ENCODE measurements around the gene SYAP1.

SYAP1 gene

DNA sequence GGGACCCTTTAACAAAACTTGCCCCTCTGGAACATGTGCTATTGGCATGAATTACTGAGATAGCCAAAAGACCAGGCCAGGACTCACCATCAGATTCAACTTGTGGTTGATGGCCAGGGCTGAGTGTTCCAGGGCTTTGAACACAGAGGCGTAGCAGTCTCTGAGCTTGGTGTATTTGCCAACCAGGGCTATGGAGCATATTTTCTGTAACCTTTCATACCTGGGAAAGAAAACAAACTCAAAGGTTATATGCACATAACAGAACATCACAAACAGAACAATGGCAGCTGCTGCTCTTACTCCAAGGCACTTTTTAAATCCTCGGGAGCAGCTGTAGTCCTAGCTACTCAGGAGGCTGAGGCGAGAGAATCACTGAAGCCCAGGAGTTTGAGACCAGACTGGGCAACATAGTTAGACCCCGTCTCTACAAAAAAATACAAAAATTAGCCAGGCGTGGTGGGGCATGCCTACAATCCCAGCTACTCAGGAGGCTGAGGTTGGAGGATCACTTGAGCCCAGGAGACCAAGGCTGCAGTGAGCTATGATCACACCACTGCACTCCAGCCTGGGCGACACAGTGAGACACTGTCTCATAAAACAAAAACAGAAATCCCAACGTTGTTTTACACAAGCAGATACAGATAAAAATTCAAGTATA lies 36.3 kb upstream of the SYAP1 start:
- Histone ChIP-seq H3K27me3 (ENCODE audit: insufficient read depth, poor library complexity, severe bottlenecking) (no peaks in the 10 kb centered on the region), H3K27ac (replicated peaks) (no peak overlapping the region), H3K4me3 (replicated peaks; ENCODE audit: insufficient read depth, low read length) (no peak overlapping the region)
- no peak for DNase-seq (ENCODE audit: low read depth in 1 of 2, low spot score in 1 of 2)
- TF ChIP-seq, protein P1, sequence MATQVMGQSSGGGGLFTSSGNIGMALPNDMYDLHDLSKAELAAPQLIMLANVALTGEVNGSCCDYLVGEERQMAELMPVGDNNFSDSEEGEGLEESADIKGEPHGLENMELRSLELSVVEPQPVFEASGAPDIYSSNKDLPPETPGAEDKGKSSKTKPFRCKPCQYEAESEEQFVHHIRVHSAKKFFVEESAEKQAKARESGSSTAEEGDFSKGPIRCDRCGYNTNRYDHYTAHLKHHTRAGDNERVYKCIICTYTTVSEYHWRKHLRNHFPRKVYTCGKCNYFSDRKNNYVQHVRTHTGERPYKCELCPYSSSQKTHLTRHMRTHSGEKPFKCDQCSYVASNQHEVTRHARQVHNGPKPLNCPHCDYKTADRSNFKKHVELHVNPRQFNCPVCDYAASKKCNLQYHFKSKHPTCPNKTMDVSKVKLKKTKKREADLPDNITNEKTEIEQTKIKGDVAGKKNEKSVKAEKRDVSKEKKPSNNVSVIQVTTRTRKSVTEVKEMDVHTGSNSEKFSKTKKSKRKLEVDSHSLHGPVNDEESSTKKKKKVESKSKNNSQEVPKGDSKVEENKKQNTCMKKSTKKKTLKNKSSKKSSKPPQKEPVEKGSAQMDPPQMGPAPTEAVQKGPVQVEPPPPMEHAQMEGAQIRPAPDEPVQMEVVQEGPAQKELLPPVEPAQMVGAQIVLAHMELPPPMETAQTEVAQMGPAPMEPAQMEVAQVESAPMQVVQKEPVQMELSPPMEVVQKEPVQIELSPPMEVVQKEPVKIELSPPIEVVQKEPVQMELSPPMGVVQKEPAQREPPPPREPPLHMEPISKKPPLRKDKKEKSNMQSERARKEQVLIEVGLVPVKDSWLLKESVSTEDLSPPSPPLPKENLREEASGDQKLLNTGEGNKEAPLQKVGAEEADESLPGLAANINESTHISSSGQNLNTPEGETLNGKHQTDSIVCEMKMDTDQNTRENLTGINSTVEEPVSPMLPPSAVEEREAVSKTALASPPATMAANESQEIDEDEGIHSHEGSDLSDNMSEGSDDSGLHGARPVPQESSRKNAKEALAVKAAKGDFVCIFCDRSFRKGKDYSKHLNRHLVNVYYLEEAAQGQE (IDR thresholded peaks at IDR 0.05; ENCODE audit: insufficient replicate concordance, low read depth), result no peak
- TF ChIP-seq GABPA (IDR thresholded peaks at IDR 0.05; ENCODE audit: low read depth) (no peak), POLR2AphosphoS5 (IDR thresholded peaks at IDR 0.05; ENCODE audit: low read depth) (no peak), SPI1 (IDR thresholded peaks at IDR 0.05; ENCODE audit: borderline replicate concordance, low read depth) (no peak)
- TF ChIP-seq, protein P2, sequence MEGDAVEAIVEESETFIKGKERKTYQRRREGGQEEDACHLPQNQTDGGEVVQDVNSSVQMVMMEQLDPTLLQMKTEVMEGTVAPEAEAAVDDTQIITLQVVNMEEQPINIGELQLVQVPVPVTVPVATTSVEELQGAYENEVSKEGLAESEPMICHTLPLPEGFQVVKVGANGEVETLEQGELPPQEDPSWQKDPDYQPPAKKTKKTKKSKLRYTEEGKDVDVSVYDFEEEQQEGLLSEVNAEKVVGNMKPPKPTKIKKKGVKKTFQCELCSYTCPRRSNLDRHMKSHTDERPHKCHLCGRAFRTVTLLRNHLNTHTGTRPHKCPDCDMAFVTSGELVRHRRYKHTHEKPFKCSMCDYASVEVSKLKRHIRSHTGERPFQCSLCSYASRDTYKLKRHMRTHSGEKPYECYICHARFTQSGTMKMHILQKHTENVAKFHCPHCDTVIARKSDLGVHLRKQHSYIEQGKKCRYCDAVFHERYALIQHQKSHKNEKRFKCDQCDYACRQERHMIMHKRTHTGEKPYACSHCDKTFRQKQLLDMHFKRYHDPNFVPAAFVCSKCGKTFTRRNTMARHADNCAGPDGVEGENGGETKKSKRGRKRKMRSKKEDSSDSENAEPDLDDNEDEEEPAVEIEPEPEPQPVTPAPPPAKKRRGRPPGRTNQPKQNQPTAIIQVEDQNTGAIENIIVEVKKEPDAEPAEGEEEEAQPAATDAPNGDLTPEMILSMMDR (IDR thresholded peaks at IDR 0.05; ENCODE audit: insufficient read depth, low read length), result no peak

DNA sequence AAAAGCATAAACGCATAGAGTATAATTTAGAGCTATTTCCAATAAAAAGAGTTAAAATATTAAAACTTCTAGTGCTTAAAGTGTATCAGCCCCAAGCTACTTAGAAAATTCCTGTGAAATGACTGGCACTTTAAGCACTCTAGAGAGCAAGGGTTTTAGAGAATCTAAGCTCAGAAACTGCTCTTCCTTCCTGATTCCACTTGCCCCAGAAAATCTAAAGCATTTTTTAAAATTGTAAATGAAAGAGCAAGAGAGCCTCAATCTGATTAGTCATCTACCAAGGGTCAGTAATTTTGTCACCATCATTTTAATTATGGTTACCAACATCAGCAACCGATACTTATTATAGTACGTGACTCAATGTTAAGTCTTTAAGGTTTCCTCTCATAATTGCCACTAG lies 31.9 kb upstream of the SYAP1 start:
- TF ChIP-seq, protein P1 (IDR thresholded peaks at IDR 0.05; ENCODE audit: insufficient replicate concordance, low read depth), result no peak
- TF ChIP-seq GABPA (IDR thresholded peaks at IDR 0.05; ENCODE audit: low read depth) (no peak), SPI1 (IDR thresholded peaks at IDR 0.05; ENCODE audit: borderline replicate concordance, low read depth) (no peak), POLR2AphosphoS5 (IDR thresholded peaks at IDR 0.05; ENCODE audit: low read depth) (no peak)
- TF ChIP-seq, protein P2 (IDR thresholded peaks at IDR 0.05; ENCODE audit: insufficient read depth, low read length), result no peak
- DNase-seq (ENCODE audit: low read depth in 1 of 2, low spot score in 1 of 2), result no peak

DNA sequence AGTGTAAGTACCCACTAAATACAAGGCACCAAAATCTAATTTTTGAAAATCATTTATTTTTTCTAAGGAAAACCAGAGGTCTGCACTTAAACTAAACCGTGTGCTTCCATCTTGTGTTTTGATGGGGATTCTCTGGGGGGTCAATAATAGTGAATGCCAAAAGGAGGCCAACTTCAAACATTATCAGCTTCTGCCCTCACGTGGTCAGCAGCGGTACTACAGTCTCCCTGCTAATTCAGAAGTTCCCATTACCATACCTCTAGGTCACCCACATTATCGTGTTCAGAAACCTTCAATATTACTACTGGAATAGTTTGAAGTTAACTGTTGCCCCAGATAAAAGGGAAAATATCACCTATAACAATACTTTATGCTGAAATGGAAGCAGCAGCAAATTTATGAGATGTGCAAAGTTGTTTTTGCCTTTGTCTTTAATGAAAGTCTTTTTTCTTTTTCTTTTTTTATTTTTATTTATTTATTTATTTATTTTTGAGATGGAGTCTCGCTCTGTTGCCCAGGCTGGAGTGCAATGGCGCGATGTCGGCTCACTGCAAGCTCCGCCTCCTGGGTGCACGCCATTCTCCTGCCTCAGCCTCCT lies 24.2 kb upstream of the SYAP1 start:
- Histone ChIP-seq H3K4me3 (replicated peaks; ENCODE audit: insufficient read depth, low read length) (no peak overlapping the region), H3K27me3 (ENCODE audit: insufficient read depth, poor library complexity, severe bottlenecking) (no peaks in the 10 kb centered on the region), H3K27ac (replicated peaks) (no peak overlapping the region)
- TF ChIP-seq, protein P2 (IDR thresholded peaks at IDR 0.05; ENCODE audit: insufficient read depth, low read length), result peak; percentile 61
- TF ChIP-seq GABPA (IDR thresholded peaks at IDR 0.05; ENCODE audit: low read depth), result no peak
- TF ChIP-seq, protein P1 (IDR thresholded peaks at IDR 0.05; ENCODE audit: insufficient replicate concordance, low read depth), result no peak
- TF ChIP-seq POLR2AphosphoS5 (IDR thresholded peaks at IDR 0.05; ENCODE audit: low read depth), result no peak
- TF ChIP-seq SPI1 (IDR thresholded peaks at IDR 0.05; ENCODE audit: borderline replicate concordance, low read depth), result no peak
- peak in 1 of 2 experiments; percentile 50 for DNase-seq (ENCODE audit: low read depth in 1 of 2, low spot score in 1 of 2)

More for the DNA sequence above, 31.9 kb upstream of the SYAP1 start:
- no peaks in the 10 kb centered on the region for H3K27me3 ChIP-seq (ENCODE audit: insufficient read depth, poor library complexity, severe bottlenecking)
- H3K27ac ChIP-seq (replicated peaks), result no peak overlapping the region
- no peak overlapping the region for H3K4me3 ChIP-seq (replicated peaks; ENCODE audit: insufficient read depth, low read length)

Data from HL-60 (cell line).